ENCODE measurements around the gene RTP5.

DNA sequence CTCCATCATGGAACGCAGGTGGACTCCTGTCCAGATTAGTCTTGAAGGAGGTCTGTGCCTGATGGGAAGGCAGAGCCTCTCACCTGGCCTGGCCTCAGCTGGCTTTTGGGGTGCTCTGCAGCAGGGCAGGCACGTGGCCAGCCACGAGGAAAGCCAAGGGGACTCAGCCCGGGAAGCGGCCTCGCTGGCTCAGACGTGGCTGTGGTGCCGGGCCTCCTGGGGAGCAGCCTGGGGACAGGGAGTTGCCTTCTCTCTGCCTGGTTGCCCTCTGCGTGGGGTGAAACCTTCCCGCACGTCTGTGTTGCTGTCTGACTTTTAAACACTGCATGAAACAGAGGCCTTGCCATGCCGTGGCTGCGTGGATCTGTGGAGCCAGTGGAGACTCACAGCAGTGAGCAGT is 45.0 kb downstream of the RTP5 start:
- no peak for TF ChIP-seq POLR2A (IDR thresholded peaks at IDR 0.05)
- TF ChIP-seq CTCF (IDR thresholded peaks at IDR 0.05), result no peak

Data from breast epithelium (tissue), 3 donors.